Dermis blood vessel endothelial cell (primary cell): ENCODE results near the gene CEACAM4. TPM values are rescaled to one million over a fixed set of nuclear protein-coding genes. Genes with fewer than 3 reads are reported as not detected.

Experiments used
- DNase-seq: peaks from one replicate; pipeline ENCODE4 v3.0.0; 2010
- total RNA-seq: library from RNA; depleted of rRNA; stranded (reverse); fragments of >200 nt; gene quantifications from 2 replicates; pipeline ENCODE4 v1.2.3, GENCODE V29; 2014

The CEACAM4 gene
- total RNA-seq, 1 donor from 2014 or later: not detected

DNA sequence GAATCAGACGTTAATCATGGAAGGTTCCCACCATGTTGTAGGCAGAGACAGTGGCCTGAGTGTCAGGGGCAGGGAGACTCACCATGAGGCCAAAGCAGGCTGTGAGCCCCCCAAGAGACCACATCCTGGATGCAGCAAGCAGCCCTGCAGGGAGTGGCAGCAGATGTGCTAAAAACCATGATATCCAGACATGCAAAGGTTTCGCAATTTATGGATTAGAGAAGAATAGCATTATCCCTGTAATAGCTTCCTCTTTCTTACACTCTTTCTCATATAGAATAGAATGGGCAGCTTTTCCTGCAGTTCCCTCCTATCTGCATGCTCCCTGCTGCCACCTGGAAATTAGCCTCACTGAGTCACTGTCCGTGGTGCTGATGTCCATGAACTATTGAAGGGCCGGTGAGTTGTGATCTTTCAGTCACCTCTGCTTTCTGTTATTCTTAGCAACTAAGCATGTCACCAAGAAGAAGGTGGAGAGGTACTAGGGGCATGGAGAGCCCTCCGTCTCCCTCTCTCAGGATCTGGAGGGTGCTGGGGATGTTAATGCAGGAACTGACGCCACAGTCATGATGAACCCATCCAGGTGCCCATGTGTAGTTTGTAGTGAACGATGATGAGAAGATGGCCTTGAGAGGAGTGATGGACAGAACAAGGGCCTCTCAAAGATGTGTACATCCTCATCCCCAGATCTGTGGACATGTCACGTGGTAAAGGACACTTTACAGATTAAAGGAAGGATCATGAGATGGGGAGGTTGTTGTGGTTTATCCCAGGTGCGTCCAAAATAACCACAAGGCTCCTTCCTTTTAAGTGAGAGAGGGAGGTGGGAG is 9.9 kb downstream of the CEACAM4 start:
- DNase-seq: peak; percentile 64

DNA sequence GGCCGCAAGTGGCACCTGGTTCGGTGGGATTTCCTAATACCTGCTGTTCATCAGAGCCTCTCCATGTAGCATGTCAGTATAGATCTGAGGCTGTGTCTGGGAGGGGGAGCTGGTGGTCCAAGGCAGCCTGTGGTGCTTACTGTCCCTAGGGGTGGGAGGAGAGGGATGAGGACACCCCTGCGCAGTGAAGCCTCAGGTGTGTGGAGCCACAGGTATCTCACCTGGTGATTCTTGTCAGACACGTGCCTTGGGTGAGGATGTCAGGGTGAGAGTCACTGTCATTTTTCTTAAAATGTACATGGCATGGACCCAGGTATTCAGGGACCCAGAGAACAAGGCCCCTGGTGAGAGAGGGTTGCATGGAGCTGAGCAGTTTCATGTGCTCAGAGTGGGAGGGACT is 11.7 kb downstream of the CEACAM4 start:
- no peak for DNase-seq

DNA sequence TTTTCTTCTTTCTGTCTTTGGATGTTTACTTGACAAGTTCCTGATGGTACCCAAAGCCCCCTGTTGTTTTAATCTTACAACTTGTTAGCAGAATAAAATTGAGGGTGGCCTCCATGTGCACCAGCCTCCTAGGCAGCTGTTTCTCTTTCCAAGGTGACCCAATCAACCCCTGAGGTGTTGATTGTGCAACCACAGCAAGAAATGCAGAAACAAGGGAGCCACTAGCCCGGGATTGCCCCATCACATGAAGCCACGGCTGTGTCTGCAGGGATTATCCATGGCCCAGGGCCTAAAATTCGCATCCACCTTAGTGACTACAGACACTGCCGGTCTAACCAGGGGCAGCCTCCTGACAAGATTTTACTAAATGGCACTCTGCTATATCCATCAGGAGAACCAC is 14.4 kb downstream of the CEACAM4 start:
- no peak for DNase-seq

DNA sequence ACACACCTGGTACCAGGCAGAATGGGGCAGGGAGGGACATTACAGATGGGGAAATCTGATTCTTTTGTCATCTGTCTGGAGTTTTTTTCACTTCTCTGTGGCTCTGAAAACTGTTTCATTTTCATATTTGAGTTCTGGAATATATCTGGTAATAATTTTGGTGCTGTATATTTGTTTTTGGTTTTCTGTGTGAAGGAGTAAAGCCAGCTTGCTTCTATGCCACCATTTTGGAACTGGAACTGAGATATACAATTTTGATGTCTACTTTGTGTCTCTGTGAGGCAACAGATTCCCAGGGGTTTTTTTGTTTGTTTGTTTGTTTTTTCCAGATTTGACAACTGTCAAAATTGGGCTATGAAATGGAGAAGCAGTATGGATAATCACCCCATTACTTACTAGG is 16.1 kb downstream of the CEACAM4 start:
- no peak for DNase-seq

DNA sequence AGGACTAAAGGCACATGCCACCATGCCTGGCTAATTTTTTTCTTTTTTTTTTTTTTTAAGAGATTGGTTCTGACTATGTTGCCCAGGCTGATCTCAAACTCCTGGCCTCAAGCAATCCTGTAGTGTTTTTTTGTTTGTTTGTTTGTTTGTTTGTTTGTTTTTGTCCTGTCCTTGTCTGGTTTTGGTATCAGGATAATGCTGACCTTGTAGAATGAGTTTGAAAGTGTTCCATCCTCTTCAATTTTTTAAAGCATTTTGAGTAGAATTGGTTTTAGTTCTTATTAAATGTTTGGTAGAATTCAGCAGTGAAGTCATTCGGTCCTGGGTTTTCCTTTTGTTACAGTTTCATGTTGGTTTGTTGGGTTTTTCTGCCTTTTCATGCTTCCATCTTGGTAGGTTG is 19.2 kb downstream of the CEACAM4 start:
- DNase-seq: no peak

DNA sequence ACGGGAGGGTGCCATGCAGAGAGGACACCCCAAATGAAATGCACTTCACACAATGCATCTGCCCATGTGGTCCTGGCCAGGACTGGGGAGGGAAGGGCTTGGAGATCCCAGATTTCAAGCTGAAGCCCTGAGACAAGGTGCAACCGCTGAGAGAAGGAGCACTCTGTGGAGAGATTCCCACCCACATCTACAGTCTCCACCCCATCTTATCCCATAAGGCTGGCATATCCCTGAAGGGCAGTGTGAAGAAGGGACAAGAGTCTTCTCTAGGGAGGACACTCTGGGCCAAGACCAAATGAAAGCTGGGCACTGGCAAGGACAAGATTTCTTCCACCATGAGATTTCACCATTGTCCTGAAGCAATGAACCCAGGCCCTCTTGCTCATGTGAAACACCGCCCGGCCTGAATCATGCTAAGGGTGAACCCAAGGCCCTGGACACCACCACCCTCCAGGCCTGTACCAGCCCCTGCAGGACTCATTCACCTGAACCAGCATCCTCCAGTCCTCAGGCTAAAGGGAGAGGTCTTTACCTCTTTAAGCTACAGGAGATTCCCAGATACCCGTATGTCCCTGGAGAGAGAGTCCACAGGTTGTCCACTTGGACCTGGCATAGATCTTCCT is 20.5 kb downstream of the CEACAM4 start:
- DNase-seq: no peak

DNA sequence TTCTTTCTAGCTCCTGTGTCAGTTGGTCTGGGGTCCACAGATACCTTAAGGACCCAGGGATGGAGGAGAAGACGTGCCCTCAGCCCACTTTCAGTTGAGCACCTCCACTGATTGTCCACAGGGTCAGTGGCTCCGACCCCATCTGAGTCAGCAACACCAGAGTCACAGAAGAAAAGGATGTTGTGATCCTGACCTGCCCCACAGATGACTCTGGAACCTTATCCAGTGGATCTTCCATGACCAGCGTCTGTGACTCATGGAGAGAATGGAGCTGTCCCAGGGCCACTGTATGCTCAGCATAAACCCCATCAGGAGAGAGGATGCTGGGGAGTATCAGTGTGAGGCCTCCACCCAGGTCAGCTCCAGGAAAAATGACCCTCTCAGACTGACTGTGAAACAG is 22.0 kb downstream of the CEACAM4 start:
- DNase-seq: no peak

DNA sequence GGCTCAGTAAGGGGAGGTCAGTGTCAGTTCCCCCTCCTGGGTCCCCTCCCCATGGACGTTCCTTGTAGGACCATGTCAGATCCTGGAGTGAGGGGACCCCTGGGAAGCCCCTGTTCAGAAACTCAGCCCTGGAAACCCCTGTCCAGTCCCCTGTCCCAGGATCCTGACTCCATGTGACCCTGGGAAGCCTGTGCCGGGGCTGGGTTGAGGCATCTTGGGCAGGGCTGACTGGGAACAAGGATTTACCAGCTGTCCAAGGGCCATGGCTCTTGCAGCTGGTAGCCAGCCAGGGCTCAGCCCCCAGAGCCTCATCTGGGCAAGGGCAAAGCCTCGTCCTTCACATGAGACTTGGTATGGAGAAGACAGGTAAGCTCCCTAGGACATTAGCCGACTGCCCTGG is 25.1 kb downstream of the CEACAM4 start:
- DNase-seq: no peak

DNA sequence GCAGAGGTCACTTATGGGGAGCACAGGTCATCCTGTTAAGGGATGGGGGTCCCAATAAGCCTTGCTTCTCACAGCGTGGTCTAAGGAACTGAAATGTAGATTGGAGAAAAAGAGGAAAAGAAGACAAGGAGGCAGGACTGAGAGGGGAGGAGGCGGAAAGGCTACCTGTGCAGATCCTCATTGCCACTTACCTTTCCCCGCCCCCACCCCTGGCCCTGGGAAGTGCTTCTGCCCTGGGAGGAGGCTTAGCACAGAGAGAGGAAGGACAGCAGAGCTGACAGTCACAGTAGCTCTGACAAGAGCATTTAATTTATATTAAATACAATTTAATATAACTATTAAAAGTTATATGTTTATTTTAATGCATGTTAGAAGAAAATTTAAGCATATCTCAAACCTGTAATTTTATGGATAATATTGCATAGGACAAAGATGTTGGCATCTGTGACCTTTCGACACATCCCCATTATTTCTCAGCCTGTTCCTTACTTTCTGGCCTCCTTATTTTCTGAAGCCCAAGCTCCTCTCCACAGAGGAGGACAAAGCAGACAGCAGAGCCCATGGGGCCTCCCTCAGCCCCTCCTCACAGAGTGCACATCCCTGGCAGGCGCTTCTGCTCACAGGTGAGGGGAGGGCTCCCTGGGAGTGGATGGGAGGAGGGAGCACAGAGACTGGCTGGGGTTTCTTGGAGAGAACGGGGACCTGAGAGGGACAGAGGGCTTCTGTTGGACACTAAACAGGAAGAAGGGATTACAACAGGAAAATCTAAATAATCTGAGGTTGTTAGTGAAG is 27.5 kb downstream of the CEACAM4 start:
- DNase-seq: no peak

DNA sequence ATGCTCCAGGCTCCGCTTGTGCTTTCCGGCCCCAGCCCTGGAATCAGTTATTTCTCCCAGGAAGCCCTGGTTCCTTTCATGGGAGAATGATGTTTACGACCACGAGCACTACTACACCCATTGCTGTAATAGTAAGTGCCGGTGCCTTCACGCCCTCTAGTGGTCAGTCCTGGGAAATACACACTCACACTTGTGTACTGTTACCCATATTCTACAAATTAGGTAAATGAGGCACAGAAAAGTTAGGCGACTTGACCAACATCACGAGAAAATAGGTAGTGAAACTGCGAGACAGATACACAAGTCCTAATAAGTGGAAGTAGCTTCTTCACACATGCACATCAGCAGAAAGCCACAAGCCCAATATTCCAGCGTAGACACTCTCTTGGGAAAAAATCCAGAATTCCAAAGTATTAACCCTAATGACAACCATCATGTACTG is 29.3 kb downstream of the CEACAM4 start:
- peak; percentile 84 for DNase-seq

DNA sequence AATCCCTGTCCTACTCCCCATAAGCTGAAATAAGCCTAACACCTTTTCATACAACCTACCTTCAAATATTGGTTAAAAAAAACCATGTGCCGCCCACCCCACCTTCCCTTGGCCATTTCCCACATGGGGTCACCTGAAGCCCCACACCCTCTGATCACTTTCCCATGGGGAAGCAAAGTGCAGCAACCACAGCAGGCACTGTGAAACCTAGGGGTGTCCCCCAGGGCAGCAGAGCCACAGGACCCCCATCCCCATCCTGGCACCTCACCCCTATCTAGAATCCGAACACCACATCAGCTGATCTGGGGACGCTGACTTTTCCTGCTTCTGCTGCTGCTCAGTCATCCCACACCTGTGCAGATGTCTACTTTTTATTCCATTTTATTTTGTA is 31.0 kb downstream of the CEACAM4 start:
- DNase-seq: no peak

DNA sequence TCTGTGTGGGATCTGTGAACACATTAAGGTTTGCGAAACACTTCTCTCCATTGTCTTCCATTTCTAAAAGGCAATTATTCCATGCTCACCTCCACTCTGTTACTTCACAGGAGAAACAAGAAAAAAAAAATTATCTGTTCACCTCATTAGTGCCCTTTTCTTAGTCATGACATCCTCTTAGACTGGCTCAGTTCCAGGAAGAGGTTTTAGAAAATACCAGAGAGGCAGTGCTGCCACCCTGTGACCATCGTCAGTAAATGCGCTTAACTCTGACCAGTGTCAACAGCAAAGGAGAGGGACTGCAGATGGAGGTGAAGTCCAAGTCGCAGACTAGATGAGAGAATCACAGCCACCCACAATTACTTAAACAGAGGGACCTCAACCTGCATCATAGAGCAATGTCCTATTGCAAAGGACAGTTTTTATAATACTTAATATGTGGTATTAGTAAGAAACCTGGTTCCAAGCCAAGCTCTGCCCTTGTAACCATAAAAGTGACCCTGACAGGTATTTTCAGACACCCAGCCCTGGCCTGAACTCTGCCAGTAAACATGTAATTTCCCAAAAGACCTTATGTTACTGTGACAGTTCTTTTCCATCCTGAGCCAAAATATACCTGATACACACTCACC is 31.5 kb downstream of the CEACAM4 start:
- peak; percentile 96 for DNase-seq

DNA sequence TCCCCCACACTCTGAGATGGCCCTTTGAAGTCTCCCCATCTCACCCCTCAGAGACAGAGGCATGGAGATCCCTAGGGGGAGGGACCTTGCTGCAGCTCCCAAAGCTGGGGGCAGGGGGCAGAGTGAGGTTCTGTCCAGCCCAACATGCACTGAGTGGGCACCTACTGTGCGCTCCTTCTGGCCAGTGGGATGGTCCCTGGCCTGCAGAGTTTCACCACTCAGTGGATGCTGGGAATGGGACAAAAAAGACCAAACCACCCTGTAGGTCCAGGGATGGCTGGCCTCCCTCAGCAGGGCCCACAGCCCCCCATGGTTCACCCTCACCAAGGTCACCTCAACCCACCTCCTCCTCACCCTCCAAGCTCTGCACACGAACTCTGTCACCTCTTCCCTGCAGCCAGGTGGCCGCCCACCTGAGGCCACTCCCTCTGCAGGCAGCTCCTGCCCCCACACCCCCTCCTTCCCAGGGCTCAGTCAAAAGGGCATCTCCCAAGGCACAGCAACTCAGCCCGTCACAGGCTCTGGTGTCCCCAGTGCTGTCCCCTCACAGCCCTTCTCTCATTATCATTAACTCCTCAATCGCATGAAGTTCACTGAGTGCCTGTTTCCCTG is 34.8 kb downstream of the CEACAM4 start:
- no peak for DNase-seq

DNA sequence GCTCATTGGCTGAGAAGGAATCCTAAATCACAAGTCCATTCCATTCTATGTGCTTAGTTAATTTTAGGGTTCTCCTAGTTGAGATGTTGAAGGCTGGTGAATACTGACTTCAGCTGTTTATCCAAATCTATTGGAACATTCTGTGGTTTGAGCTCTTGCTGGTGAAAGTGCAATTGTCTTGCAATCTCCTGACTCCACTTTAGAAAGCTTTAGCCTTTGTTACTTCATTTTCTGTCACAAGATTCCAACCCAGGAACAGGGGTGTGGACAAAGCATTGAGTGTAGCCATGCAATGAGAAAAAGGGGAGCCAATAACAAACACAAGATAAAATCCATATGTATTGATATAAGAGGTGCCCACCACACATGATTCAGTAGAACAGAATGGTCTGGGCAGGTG is 35.9 kb downstream of the CEACAM4 start:
- DNase-seq: no peak

DNA sequence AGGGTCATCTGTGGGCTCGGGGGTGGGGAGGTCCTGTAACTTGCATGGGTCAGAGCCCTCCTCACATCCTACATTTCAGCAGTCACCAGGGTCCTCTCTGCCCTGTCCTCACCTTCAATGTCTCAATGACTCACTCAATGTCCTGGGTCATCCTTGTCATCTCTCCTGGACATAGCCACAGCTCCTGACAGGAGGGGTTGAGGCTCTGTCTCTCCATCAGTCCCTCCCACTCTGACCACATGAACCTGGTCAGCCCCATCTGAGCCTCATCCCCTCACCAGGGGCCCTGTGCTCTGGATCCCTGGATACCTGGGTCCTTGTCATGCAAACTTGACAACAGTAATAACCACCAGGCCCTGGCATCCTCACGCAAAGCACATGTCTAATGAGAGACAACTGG is 37.5 kb downstream of the CEACAM4 start:
- no peak for DNase-seq

DNA sequence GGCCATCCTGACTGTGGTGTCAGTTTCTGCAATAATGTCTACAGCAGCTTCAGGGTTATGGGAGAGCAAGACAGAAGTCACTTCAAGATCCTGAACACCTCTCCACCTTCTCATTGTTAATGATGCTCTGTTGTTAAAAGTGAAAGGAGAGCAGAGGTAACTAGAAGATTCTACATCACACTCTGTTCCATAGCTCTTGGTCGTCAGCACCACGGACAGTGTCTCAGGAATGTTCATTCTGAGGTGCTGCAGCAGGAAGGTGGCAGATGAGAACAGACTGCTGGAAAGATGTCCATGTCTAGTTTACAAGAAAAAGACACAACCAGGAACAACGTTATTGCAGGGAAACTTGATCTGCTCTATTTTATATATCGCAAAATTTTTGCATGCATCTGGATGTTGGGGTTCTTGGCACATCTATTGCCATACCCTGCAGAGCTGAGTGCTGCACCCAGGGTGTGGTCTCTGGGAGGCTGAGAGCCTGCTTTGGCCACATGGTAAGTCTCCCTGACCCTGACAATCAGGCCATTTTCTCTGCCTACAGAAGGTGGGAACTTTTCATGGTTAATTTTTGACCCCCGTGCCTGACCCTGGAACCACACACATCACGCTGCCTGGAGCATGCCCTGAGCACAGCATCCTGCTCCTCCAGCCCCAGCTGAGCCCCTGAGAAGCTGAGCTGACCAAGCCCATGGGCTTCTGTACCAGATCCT is 38.2 kb downstream of the CEACAM4 start:
- DNase-seq: peak; percentile 64

DNA sequence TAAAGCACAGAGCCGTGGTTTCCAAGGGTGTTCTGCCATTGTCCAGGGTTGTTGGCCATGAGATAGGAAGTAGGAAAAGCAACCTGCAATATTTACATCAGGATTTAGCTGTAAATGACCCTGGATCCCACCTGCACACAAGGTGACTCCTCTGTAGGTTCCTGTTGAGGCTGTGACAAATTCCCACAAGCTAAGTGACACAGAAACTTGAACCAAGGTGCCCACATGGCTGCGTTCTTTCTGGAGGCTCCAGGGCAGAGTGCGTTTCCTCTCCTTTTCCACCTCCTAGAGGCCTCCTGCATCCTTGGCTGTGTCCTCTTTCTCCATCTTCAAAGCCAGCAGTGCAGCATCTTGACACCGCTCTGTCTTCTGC is 39.0 kb downstream of the CEACAM4 start:
- no peak for DNase-seq

DNA sequence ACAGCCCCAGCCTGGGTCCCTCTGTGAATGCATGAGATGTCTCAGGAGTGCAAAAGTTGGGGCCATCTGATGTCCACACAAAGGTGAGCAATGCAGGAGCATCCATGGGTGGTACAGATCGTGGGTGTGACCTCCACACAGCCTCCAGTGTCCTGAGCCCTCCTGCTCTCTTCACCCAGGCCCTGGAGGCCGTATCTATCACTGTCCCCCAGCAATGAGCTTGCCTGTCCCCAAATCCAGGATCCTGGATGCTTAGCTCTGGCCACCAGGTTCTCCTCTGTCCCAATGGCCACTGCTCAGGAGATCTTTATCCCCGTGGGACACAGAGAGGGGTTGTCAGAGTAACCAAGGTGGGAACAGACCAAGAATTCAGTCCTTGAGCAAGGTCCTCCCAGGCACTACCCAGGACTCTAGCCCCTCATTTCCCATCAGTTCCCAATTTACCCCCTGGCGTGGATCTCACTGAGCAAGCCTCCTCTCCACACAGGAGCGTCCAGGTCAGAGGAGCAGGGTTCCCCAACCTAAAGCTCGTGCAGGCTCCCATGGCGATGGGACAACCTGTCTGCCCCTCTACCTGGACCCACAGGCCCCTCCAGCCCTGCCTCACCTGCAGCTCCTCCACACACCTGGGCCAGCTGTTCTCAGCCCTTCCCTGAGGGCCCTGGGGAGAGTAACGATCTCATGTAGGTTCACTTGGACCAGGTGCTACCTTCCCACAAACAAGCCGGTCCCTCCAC is 39.6 kb downstream of the CEACAM4 start:
- DNase-seq: no peak

DNA sequence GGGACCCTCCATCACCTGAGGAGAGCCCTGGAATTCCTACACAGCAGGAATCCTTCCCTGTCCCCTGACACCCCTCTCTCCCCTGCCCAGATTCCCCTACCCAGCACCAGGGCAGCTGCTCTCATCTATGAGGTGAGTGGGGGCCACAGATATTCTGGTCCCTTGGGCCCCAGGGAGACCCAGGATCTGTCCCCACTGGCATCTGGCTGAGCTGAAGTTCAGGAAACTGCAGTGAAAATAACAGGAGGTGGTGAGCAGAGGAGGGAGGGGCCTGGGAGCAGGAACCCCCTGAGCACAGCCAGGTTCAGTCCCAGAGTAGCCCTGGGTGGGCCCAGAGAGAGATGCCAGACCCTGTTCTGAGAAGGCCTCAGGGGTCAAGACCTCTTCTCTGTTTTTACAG is 40.8 kb downstream of the CEACAM4 start:
- DNase-seq: no peak

DNA sequence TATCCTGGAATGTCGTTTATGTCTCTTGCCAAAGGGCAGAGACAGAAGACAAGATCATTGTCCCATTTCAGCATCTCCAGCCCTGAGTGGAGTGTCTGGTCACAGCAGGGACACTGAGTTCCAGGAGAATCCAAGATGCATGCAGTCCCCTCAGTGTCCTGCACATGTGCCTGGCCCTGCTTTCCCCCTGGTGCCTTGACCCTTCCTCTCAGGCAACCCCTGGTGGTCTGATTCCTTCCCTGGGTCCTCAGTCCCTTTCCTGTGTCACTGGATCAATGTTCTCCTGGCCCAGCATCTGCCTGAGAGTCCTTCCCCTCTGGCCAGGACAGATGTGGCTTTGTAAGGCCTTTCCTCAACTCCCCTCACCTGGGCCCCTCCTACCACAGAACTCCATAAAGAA is 41.9 kb downstream of the CEACAM4 start:
- DNase-seq: no peak

DNA sequence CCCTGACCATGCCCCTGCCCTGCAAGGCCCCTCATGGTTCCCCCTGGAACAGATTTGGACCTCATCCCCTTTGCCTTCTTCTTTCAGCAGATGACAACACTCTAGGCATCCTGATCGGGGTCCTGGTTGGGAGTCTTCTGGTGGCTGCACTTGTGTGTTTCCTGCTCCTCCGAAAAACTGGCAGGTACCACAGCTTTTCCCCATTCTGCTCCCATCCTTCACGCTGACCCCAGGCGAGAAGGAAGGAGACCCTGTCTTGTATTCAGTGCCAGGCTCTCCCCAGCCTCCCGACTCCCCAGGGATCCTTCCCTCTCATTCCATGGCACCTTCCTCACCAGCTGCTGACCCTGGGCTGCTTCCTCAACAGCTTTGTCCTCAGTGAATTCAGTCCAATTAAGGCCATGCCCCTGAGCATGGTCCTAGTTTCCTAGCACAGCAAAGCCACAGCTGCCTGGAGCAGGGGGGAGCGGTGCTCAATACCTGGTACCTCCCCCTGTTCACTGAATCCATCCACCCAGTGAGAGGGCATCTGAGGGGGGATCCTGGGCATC is 42.5 kb downstream of the CEACAM4 start:
- DNase-seq: no peak
